HG03097 (cell line): ENCODE results near the gene ALK.

Experiments
- ATAC-seq: cut with Tn5 transposase; IDR thresholded peaks from one replicate; pipeline ENCODE4 v1.9.1; 2021; ENCODE audit not compliant: unreplicated experiment, low FRiP score

ALK gene

GRCh38 chr2:29154610-29155009, 766.8 kb downstream of the ALK start:
- no peak for ATAC-seq

GRCh38 chr2:29147963-29148362, 773.4 kb downstream of the ALK start:
- ATAC-seq, result no peak

- no peak for ATAC-seq
Observed at GRCh38 chr2:29146197-29146596, 775.2 kb downstream of the ALK start.

- ATAC-seq, result no peak
Observed at GRCh38 chr2:29143657-29144056, 777.7 kb downstream of the ALK start.
